Hepatocyte (in vitro differentiated cells): ENCODE results near the gene TRAPPC12.

ENCODE experiments used
- CTCF ChIP-seq: fragments of 200-600 bp; sonication (generic); IDR thresholded peaks from 2 replicates; pipeline ENCODE4 v1.5.1; 2016; ENCODE audit warnings: antibody characterized with exemption, mild to moderate bottlenecking; ENCODE audit not compliant: poor library complexity
- EZH2 ChIP-seq: fragments of 200-600 bp; sonication (generic); IDR thresholded peaks from 2 replicates; pipeline ENCODE4 v1.6.1; 2016; ENCODE audit warnings: antibody characterized with exemption, mild to moderate bottlenecking, borderline replicate concordance
- EZH2phosphoT487 ChIP-seq: fragments of 200-600 bp; sonication (generic); IDR thresholded peaks from one replicate; pipeline ENCODE4 v1.6.1; 2018; ENCODE audit warnings: antibody characterized with exemption, mild to moderate bottlenecking, low read depth, moderate library complexity; ENCODE audit not compliant: unreplicated experiment, severe bottlenecking

GRCh38 chr2:3341336-3341735, 38.2 kb upstream of the TRAPPC12 start:
- no peak for TF ChIP-seq CTCF
- no peak for TF ChIP-seq EZH2phosphoT487
- no peak for TF ChIP-seq EZH2
